VCaP (cell line): ENCODE measurements around the gene SLC6A6.

ENCODE experiments used
- H3K27ac ChIP-seq: fragments of 450-650 bp; 2 replicates; pipeline ENCODE4 v1.5.1; 2017
- TF ChIP-seq, protein P1 (sequence below): fragments of 450-650 bp; conservative IDR thresholded peaks from 2 replicates; pipeline ENCODE4 v1.5.1; 2017; ENCODE audit warnings: mild to moderate bottlenecking, moderate library complexity

SLC6A6 gene

DNA sequence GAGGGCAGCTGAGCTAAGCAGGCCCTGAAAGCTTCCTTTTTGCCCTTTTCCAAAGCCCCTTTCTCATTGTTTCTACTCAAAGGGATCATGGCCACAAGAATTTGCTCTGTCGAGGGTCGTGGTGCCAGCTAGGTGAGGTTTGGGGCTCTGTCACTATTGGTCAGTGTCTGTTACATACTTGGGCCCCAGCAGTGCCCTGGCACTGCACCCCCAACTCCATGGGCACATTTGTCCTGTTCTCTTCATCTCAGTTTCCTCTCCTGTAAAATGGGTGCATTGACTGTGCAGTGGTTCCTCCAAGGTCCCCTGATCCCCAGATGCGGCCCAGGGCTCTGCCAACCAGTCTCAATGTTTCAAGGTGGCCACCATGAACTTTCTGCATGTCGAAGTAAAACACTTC, 62.1 kb downstream of the SLC6A6 start:
- TF ChIP-seq, protein P1, sequence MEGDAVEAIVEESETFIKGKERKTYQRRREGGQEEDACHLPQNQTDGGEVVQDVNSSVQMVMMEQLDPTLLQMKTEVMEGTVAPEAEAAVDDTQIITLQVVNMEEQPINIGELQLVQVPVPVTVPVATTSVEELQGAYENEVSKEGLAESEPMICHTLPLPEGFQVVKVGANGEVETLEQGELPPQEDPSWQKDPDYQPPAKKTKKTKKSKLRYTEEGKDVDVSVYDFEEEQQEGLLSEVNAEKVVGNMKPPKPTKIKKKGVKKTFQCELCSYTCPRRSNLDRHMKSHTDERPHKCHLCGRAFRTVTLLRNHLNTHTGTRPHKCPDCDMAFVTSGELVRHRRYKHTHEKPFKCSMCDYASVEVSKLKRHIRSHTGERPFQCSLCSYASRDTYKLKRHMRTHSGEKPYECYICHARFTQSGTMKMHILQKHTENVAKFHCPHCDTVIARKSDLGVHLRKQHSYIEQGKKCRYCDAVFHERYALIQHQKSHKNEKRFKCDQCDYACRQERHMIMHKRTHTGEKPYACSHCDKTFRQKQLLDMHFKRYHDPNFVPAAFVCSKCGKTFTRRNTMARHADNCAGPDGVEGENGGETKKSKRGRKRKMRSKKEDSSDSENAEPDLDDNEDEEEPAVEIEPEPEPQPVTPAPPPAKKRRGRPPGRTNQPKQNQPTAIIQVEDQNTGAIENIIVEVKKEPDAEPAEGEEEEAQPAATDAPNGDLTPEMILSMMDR: no peak
- H3K27ac ChIP-seq: no peak overlapping the region

DNA sequence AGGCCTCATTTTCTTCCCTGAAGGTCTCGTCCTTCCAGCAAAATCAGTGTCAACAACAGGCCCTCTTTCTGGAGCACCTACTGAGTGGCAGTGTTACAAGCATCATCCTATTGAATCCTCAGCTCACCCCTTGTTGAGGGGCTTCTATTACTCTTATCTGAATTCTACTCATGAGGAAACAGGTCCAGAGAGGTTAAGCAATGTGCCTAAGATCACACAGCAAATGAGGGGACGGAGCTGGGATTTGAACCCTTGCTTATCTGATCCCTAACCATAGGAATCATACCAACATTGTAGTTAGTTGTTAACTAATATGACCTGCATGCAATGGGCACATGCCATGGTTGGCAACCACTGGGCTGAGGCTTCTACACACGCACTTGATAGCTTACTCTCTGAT, 63.0 kb downstream of the SLC6A6 start:
- TF ChIP-seq, protein P1: no peak
- no peak overlapping the region for H3K27ac ChIP-seq

DNA sequence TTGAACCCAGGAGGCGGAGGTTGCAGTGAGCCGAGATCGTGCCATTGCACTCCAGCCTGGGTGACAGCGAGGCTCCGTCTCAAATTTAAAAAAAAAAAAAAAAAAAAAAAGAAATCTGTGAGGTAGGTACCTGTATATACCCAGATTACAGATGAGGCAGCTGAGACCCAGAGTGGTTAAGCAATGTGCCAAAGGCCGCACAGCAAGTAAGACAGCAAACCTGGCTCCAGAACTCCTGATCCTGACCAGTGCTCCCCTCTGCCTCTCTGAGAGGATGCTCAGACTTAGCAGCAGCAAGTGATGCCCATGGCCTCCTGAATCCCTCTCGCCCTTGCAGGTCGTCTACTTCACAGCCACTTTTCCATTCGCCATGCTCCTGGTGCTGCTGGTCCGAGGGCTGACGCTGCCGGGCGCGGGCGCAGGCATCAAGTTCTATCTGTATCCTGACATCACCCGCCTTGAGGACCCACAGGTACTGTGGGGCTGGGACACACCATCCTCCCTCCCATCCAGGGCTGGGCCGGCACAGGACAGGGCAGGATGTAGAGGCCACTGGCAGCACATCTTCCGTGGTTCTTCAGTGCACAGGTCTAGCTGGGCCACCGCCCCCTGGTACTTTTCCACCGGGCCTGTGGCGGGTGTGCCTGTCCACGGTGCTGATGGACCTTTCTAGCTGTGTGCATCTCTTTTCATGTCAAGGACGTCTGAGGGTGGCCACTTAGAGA, 63.9 kb downstream of the SLC6A6 start:
- TF ChIP-seq, protein P1: no peak
- no peak overlapping the region for H3K27ac ChIP-seq

DNA sequence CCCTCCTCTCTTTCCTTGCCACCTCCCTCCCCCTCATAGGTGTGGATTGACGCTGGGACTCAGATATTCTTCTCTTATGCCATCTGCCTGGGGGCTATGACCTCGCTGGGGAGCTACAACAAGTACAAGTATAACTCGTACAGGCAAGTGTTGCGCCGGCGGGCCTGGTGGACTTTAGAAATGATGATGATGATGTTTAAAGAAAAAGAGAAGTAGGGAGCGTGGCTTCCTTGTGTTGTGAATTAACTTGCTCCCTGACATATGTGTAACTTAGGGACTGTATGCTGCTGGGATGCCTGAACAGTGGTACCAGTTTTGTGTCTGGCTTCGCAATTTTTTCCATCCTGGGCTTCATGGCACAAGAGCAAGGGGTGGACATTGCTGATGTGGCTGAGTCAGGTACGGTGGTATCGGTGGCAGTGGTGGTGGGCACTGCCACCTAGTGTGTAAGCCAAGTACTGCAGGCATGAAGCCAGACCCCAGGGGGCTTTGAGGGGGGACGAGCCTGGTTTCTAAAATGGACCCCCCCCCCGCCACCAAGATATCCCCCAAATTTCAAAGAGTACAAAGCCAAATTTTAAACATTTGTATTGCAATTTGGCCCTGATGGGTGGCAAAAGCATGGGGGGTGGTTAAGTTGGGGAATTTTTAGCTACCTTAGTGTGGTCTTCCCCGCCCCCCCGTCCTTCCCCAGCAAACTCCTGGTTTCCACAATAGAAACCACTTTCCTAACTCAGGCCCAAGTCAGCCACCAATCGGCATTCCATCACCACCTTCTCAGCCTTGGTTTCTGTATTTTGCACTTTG, 65.6 kb downstream of the SLC6A6 start:
- TF ChIP-seq, protein P1: peak; percentile 98
- H3K27ac ChIP-seq: no peak overlapping the region

GRCh38 chr3:14468621-14468981, 66.2 kb downstream of the SLC6A6 start:
- TF ChIP-seq, protein P1: no peak
- H3K27ac ChIP-seq: no peak overlapping the region

DNA sequence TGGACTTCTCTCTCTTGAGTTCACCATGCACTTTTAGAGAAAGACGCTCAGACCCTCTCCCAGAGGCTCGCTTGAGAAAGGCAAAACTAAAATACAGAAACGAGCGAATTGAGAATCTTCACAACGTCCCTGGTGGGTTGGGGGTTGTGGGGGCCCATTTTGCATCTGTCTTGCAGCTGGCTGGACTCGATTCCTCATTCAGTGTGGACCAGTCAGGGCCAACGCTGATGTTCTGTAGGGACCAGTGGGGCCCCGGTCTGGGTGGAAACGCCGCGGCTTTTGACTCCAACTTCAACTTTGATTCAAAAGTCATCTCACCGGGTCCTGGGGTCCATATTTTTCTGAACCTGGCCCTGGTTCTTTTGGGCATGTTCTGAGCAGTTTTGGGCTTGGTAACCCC, 68.1 kb downstream of the SLC6A6 start:
- no peak overlapping the region for H3K27ac ChIP-seq
- TF ChIP-seq, protein P1: no peak

DNA sequence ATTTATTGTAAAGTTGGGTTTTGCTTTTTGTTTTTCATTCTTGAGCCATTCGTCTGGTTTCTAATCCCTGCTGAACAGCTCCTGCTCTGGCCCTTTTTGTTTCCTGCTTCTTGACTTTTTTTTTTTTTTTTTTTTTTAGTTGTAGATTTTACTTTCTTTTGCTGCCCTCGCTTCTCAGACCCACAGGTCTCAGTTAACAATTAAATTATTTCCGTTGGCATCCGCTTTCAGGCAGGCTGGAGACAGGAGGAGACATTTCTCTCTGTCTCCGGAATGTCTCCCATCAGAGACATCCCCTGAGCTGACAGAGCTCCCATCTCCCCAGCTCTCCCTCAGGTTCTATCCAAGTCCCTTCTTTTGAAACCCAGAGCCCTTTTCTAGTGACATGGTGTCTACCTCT, 68.6 kb downstream of the SLC6A6 start:
- TF ChIP-seq, protein P1: no peak
- no peak overlapping the region for H3K27ac ChIP-seq
